Embryonic facial prominence (tissue), 1 donor: Measurements from ENCODE around the gene OR14C36.
"Not testable (repeated sequence)": the region's sequence is repeated elsewhere in the genome, so short reads cannot be mapped to it uniquely, and the experiment has no call there.

Experiments used
- DNase-seq: peaks from one replicate; pipeline ENCODE4 v3.0.0-alpha.2; 2016; ENCODE audit errors: extremely low spot score

OR14C36 gene

GRCh38 chr1:248348475-248348874 lies at the start of gene OR14C36:
OR14C36 (plus strand) TSS chr1:248348775; CDS start chr1:248348775, 0 bp downstream.
- DNase-seq: no peak

DNA sequence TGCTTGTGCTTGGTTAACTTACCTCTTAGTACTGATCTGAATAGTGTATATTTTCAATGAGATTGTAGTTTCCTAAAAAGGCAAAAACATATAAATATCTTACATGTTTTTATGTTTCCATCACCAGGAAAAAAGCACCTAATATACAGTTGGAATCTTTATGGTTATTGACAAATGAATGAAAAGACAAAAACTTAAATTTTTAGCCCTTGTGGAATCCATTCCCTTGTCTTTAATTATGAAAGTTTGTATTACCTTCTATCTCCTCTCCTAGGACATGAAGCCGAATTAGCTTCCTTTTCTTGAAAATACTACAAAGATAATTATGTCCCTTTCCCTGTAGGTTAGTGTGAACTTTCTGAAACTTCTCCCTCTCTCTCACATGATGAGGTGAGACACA lies 45.3 kb upstream of the OR14C36 start, which contains the start of gene OR2T12:
Gene OR2T12 (minus strand): TSS at position 101 of the 400 bp plus-strand sequence. CDS start 7,846 bp downstream, outside the sequence.
- no peak for DNase-seq

DNA sequence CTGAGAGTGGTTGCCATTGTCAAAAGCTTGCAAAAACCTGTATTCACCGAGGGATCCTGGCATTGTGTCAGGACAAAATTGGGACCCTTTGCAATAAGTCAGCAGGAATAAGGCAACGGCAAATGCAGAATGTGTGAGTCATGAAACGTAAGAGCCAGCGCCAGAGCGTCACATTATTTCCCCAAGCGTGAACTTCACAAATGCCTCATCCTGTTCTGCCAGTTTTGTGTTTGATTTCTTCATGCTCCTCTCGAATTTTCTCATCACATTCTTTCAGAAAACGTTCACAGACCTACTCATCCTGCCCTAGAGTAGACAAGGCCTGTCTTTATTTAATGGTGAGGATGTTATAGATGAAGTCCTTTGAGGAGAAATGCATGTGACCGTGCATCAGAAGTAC lies 42.9 kb upstream of the OR14C36 start:
- DNase-seq: not testable (repeated sequence)

- no peak for DNase-seq
These were observed 42.5 kb upstream of the OR14C36 start for GRCh38 chr1:248306103-248306502.

DNA sequence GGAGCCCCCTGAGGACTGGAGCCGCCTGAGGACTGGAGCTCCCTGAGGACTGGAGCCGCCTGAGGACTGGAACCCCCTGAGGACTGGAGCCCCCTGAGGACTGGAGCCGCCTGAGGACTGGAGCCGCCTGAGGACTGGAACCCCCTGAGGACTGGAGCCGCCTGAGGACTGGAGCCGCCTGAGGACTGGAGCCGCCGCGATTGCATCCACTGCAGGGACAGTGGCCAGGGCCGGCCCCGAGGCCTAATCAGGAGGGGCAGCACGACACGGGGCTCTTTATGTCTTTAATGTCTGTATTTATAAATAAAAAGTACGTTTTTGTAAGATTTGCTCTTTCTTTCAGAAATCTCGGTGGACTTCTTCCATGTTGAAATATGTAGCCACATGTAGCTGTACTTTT lies 41.8 kb upstream of the OR14C36 start:
- DNase-seq: not testable (repeated sequence)

GRCh38 chr1:248316796-248317195 lies 31.8 kb upstream of the OR14C36 start:
- DNase-seq: no peak

GRCh38 chr1:248324468-248324867 lies 24.1 kb upstream of the OR14C36 start, which contains the start of gene OR2M7:
OR2M7 (minus strand) TSS chr1:248324568; CDS start chr1:248324568, 0 bp downstream.
- no peak for DNase-seq

DNA sequence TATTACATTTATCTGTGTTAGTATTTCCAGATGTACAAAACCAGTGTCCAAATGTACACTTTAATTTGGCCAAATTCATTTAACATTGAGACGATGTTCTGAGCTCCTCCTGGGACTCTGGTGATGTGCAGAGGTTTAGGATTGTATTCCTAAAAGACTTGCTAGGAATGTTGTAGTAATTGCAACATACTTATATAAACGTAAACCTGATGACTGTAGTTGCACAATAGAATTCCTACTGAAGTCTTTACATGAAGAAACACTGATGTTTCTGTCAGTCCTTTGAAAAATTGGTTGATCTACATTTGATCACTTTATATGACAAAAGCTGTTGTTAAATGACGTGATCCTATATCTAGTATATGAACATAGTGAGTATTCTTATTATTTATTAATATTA lies 5.1 kb upstream of the OR14C36 start:
- DNase-seq: no peak

DNA sequence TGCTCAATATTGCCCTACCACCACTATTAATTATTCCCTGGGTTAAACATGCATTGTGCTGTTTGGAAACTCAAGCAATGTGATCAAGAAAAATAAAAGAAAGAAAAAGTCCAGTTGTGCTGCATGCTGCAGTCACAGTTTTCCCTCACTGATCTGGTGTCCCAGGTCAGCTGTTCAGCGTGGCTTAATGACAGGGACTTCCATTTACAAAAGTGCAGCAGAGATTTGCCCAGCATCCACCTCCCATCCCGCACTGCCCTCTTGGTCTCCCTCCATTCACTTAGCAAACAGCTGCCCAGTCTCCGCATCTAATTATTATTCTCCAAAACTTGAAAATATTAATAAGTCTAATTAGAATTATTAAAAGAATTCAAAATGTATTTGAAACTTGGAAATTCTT lies 10.8 kb downstream of the OR14C36 start:
- DNase-seq: no peak

GRCh38 chr1:248361121-248361715 lies 12.6 kb downstream of the OR14C36 start, which contains the start of gene OR2T4:
OR2T4 (plus strand) TSS chr1:248361665; CDS start chr1:248361665, 0 bp downstream.
- DNase-seq: no peak

DNA sequence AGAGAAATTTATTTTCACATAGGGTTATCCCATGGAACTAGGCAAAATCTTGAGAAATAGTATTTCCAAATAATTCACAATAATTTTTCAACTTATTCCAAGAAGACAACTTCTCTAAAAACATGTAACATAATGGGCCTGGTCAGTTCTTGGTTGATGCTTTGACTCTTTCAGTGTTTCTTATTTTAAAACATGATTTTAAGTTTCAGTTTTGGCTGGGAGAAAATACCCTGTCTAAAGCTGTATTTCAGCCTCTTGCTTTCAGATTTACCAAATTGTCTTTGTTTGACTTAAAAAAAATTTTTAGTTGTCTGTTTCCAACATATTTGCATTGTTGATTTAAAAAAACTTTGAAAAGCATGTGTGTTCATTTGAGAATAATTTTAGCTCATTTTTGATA lies 18.0 kb downstream of the OR14C36 start:
- no peak for DNase-seq

DNA sequence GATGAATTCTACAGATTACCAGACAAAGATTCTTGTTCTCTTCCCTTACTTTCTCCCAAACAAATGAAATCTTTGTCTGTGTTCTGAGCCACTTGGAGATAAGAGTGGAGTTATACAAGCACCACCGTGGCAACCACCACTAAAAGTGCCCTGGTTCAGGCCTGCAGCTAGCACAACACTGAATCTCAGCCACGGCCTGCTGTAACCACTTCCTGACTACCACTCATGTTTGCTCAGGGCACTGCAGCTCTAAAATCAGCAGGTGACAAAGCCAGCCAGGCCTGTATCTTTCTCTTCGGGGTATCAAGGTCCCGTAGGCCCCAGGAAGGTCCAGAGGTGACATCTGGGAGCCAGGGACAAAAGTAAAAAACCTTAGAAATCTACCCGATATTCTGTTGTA lies 23.8 kb downstream of the OR14C36 start:
- DNase-seq: no peak

DNA sequence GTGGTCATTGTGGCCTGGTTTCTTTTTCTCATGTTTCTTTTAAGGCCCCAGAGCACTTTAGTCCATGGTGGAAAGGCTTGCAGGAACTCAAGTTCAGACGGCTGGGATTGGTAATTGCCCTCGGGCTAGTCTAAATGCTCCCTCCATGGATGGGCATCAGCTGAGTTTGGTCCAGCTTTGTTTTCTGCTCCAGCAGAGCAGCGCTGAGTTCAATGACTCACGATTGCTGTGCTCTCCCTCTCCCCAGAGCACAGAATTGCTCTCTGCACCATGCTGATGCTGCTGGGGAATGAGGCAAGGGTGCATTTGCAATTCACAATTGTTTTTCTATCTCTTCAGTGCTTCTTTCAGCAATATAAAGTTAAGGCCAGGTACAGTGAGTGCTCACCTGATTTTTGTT lies 25.2 kb downstream of the OR14C36 start:
- DNase-seq: no peak

DNA sequence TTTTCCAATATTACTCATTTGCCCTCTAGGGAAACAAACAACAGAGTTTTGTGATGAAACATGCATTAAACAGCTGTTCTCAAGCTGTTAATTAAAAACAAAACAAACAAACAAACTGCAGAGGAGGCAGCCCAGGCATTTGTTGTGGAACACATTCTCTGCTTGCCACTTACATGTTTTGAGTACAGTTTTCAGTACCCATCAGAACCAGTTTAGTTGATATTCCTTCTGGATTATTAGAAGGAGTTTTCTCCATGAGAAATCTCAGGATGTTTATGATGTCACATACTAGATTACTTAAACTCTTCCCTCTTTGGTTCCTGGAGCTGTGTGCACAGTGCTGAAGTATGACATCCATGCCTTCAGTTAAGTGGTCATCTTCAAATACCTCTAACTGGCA lies 26.9 kb downstream of the OR14C36 start, which contains the start of gene OR2T6:
Gene OR2T6 (plus strand): TSS at position 301 of the 400 bp plus-strand sequence. CDS start 11,863 bp downstream, outside the sequence.
- DNase-seq: no peak

DNA sequence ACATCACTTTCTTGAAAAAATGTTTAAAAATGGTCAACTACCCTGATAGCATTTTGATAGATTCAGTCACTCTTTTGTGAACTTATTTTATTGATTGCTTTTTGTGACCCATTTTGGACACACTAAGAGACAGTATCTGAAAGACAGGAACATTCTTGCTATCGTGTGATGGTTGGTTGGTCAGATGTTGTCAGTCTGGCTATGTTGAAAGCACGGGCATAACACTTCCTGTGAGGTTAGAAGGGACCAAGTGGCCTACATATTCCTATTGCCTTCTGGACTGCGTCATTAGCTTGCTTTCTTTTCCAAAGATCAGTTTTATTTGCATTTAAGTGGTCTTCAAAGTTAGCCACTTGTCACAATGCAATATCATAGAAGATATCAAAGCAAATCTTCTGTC lies 28.3 kb downstream of the OR14C36 start:
- DNase-seq: no peak

GRCh38 chr1:248380854-248381253 lies 32.3 kb downstream of the OR14C36 start:
- no peak for DNase-seq

DNA sequence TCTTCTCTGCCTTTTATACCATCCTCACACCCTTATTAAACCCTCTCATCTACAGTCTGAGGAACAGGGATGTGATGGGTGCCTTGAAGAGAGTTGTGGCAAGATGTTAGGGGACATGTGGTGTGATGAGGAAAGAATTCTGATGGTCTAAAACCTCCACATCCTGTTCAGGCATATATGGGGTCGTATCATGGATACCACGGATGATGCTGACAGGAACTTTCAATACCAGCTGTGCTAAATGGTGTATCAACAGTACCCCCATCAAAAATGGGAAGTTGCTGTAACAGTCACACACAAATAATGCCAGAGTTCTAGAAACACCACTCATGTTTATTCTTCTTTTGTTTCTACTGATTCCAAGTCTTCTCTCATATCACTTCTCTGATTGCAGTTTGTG lies 39.9 kb downstream of the OR14C36 start:
- no peak for DNase-seq

DNA sequence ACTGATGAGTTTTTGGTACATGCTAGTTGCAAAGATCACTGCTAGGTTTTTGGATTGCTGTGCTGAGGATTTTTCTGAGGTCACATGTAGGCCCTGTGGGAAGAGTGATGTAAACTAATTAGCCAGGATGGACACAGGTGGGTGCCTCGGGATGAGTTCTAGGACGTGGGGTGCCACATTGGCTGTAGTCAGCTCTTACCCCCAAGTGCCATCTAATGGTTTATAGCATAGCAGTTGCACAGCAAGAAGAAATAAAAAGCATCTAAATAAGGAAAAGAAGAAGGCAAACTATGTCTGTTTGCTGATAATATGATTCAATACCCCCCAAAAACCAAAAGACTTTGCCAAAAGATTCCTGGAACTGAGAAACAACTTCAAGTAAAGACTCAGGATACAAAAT lies 44.5 kb downstream of the OR14C36 start:
- no peak for DNase-seq
